Kidney (tissue), 14 donors: ENCODE data around the gene EFHC2. TPM values are rescaled to one million over a fixed set of nuclear protein-coding genes. Genes with fewer than 3 reads are reported as not detected.

ENCODE experiments used
- DNase-seq, 5 donors: peaks; one replicate each; pipeline ENCODE4 v3.0.0-alpha.2; 2013 to 2020
- FAIRE-seq: peaks from 2 replicates; lab custom pipeline; 2012; peaks lifted over from hg19 to GRCh38; lab: Jason Lieb, UNC
- H3K27ac ChIP-seq, 2 donors: one replicate each; pipeline ENCODE4 v1.7.0; 2013; ENCODE audit warnings: low read depth in 2 of 2, low read length in 2 of 2, inconsistent platforms in 1 of 2
- H3K27me3 ChIP-seq: one replicate; pipeline ENCODE4 v1.7.1; 2013; ENCODE audit warnings: low read length, inconsistent platforms; ENCODE audit not compliant: control insufficient read depth, insufficient read depth
- H3K36me3 ChIP-seq, 3 donors: one replicate each; pipeline versions ENCODE4 v1.7.0 to v1.7.1; 2013; ENCODE audit warnings: low read length in 3 of 3, control low read depth in 1 of 3, inconsistent platforms in 1 of 3; ENCODE audit not compliant: insufficient read depth in 3 of 3, control insufficient read depth in 2 of 3
- H3K4me1 ChIP-seq, 3 donors: one replicate each; pipeline versions ENCODE4 v1.7.0 to v1.7.1; 2013; ENCODE audit warnings: low read length in 3 of 3, inconsistent platforms in 1 of 3, low read depth in 1 of 3; ENCODE audit not compliant: control insufficient read depth in 2 of 3, insufficient read depth in 2 of 3
- H3K4me3 ChIP-seq, 3 donors: one replicate each; pipeline versions ENCODE4 v1.7.0 to v1.8.1; 2013; ENCODE audit warnings: low read length in 3 of 3, control low read depth in 1 of 3, inconsistent platforms in 1 of 3
- H3K9ac ChIP-seq, 3 donors: one replicate each; pipeline versions ENCODE4 v1.7.0 to v1.7.1; 2013; ENCODE audit warnings: low read length in 3 of 3, control low read depth in 1 of 3, inconsistent platforms in 1 of 3
- H3K9me3 ChIP-seq, 3 donors: one replicate each; pipeline versions ENCODE4 v1.7.0 to v1.7.1; 2013; ENCODE audit warnings: low read length in 3 of 3, control low read depth in 1 of 3, inconsistent platforms in 1 of 3; ENCODE audit not compliant: control insufficient read depth in 2 of 3, insufficient read depth in 1 of 3
- CTCF ChIP-seq: IDR thresholded peaks from 3 replicates; pipeline ENCODE4 v1.5.1; 2012; ENCODE audit warnings: mild to moderate bottlenecking, moderate library complexity, borderline replicate concordance; ENCODE audit not compliant: insufficient read depth; ENCODE audit errors: extremely low read depth
- intact Hi-C: fragments of 100-400 bp; cut with DNase I; formaldehyde crosslinking; loops from one replicate; pipeline ENCODE4 v1.11.1; 2022
- polyA plus RNA-seq: library from polyadenylated mRNA; stranded (reverse); fragments of 350-450 nt; fragmentation: Illumina TruSeq; extraction: RNeasy Lipid Tissue Mini Kit (QIAGEN cat#74804); gene quantifications from one replicate; pipeline ENCODE4 v1.2.3, GENCODE V29; 2014; ENCODE audit warnings: low read depth, low replicate concordance; ENCODE audit not compliant: insufficient read depth
- total RNA-seq: library from RNA; stranded (reverse); fragmentation: NEBNext Ultra II Directional; extraction: Animal tissue kit (Norgen Biotek cat#: 25700); gene quantifications from one replicate; pipeline ENCODE4 v1.2.1, GENCODE V29; 2021
- donor health status: control.
- donor health status: control.
- donor health status: control.
- donor health status: control.
- donor health status: control.
- donor health status: DM: yes; HTN: yes; CAD: no.
- donor health status: Normal renal cell carcinoma (clear cell type).

EFHC2 gene
- total and polyA plus RNA-seq, 2 donors from 2014 or later, result 1.6 to 6.4 TPM

- Histone ChIP-seq H3K9me3 (no peaks in the 10 kb centered on the region), H3K36me3 (no peaks in the 10 kb centered on the region), H3K4me1 (no peaks in the 10 kb centered on the region), H3K27ac (no peak overlapping the region), H3K4me3 (no peak overlapping the region), H3K27me3 (no peaks in the 10 kb centered on the region), H3K9ac (no peak overlapping the region)
- intact Hi-C loops, result no loop called here
- no peak for FAIRE-seq
- no peak for TF ChIP-seq CTCF
- no peak for DNase-seq
Observed at GRCh38 chrX:44314808-44315207, 28.7 kb downstream of the EFHC2 start.

- FAIRE-seq (no peak), DNase-seq (no peak)
- no peak overlapping the region for H3K9ac ChIP-seq
- H3K4me1 ChIP-seq, result no peaks in the 10 kb centered on the region
- H3K9me3 ChIP-seq, result no peaks in the 10 kb centered on the region
- H3K4me3 ChIP-seq, result no peak overlapping the region
- no peaks in the 10 kb centered on the region for H3K27me3 ChIP-seq
- no peaks in the 10 kb centered on the region for H3K36me3 ChIP-seq
- H3K27ac ChIP-seq, result no peak overlapping the region
- TF ChIP-seq CTCF, result no peak
- intact Hi-C loops, result no loop called here
Observed at GRCh38 chrX:44314259-44314734, 29.2 kb downstream of the EFHC2 start.

GRCh38 chrX:44312421-44312820 lies 31.1 kb downstream of the EFHC2 start:
- no peak overlapping the region for H3K4me3 ChIP-seq
- intact Hi-C loops, result no loop called here
- FAIRE-seq, result no peak

More at GRCh38 chrX:44312421-44312820, 31.1 kb downstream of the EFHC2 start:
- Histone ChIP-seq H3K9me3 (no peaks in the 10 kb centered on the region), H3K27ac (no peak overlapping the region), H3K9ac (no peak overlapping the region), H3K27me3 (no peaks in the 10 kb centered on the region), H3K4me1 (no peaks in the 10 kb centered on the region), H3K36me3 (no peaks in the 10 kb centered on the region)
- DNase-seq, result no peak
- TF ChIP-seq CTCF, result no peak
